Thoracic aorta (tissue), 2 donors: Measurements from ENCODE around the gene NLK. TPM values are rescaled to one million over a fixed set of nuclear protein-coding genes. Genes with fewer than 3 reads are reported as not detected.

Source experiments
- ATAC-seq: fragments of 150-250 bp; one replicate; pipeline ENCODE4 v1.8.0; 2017; ENCODE audit warnings: low read depth; ENCODE audit not compliant: insufficient number of reproducible peaks, low FRiP score
- DNase-seq: peaks from one replicate; pipeline ENCODE4 v3.0.0-alpha.2; 2020; ENCODE audit warnings: low spot score
- H3K27ac ChIP-seq, 2 donors: fragments of 200-600 bp; sonication (generic); 1 replicate in 1 of 2; 2 replicates in 1 of 2; pipeline ENCODE4 v1.5.1; 2016; ENCODE audit warnings: mild to moderate bottlenecking in 2 of 2, moderate library complexity in 2 of 2
- H3K27me3 ChIP-seq: fragments of 200-600 bp; sonication (generic); replicated peaks from 2 replicates; pipeline ENCODE4 v1.6.0; 2016; ENCODE audit warnings: mild to moderate bottlenecking; ENCODE audit not compliant: insufficient read depth
- H3K36me3 ChIP-seq: fragments of 200-600 bp; sonication (generic); one replicate; pipeline ENCODE4 v1.5.1; 2016
- H3K4me1 ChIP-seq, 2 donors: fragments of 200-600 bp; sonication (generic); 1 replicate in 1 of 2; 2 replicates in 1 of 2; pipeline versions ENCODE4 v1.5.1 to v1.6.0; 2016; ENCODE audit warnings: low read depth in 2 of 2, mild to moderate bottlenecking in 1 of 2; ENCODE audit not compliant: control insufficient read depth in 1 of 2
- H3K4me3 ChIP-seq: fragments of 200-600 bp; sonication (generic); 2 replicates; pipeline ENCODE4 v1.5.1; 2016; ENCODE audit warnings: mild to moderate bottlenecking
- H3K9me3 ChIP-seq: fragments of 200-600 bp; sonication (generic); 2 replicates; pipeline ENCODE4 v1.5.1; 2016
- CTCF ChIP-seq: fragments of 200-600 bp; sonication (generic); IDR thresholded peaks from one replicate; pipeline ENCODE4 v1.5.1; 2019; ENCODE audit warnings: antibody characterized with exemption
- total RNA-seq, 2 donors: library from RNA; depleted of rRNA; stranded (reverse); fragments of >200 nt; gene quantifications; one replicate each; pipeline versions ENCODE4 v1.1.0 to v1.2.3, GENCODE V29; 2016

Gene NLK
- total RNA-seq, result 10 to 100 TPM; 10.3 to 23.0 TPM

DNA sequence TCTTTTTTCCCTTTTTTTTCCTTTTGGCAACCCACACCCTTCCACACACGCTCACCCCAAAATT is at the start of gene NLK:
NLK (plus strand) TSS at position 21 of the 64 bp plus-strand sequence. CDS start 197 bp downstream, outside the sequence.
- DNase-seq (no peak), ATAC-seq (no peak)
- Histone ChIP-seq H3K36me3 (no peaks in the 10 kb centered on the region), H3K9me3 (no peaks in the 10 kb centered on the region), H3K27me3 (no peaks in the 10 kb centered on the region), H3K27ac (peak within 1 kb of the TSS; percentile 60 to 67), H3K4me1 (peaks cover 36 to 43% of the 10 kb centered on the region in 2 donors), H3K4me3 (peak within 1 kb of the TSS; percentile 88)
- TF ChIP-seq CTCF, result no peak

DNA sequence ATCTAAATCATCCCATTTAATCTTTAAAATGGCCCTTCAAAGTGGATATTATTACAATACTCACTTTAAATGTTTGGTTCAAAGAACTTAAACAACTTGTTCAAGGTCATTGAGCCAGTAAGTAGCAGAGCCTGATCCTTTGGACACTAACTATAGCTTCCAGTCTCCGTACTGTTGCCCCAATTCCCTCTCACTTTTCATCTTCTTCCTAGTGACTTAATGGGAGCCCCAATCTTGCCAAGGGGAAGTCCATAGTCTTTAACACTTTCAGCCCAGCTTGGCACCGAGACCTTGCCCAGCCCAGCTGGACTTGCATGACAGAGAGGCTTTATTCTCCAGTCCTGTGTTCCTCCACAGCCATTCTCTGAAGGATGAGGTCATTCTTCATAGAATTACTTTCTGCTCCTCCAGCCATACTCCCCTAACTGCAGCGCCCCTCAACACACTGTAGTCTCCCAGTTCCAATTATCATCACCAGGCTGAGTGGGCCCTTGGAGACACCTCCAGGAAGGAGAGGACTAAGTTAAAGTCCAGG is 49.2 kb upstream of the NLK start:
- H3K36me3 ChIP-seq, result no peaks in the 10 kb centered on the region
- no peak for DNase-seq
- no peak for TF ChIP-seq CTCF
- H3K9me3 ChIP-seq, result no peaks in the 10 kb centered on the region
- H3K27ac ChIP-seq, result no peak overlapping the region
- no peak for ATAC-seq
- H3K27me3 ChIP-seq, result no peaks in the 10 kb centered on the region
- H3K4me1 ChIP-seq, result no peaks in the 10 kb centered on the region
- H3K4me3 ChIP-seq, result no peak overlapping the region

GRCh38 chr17:27993723-27994310 is 48.7 kb upstream of the NLK start:
- H3K27ac ChIP-seq, result no peak overlapping the region
- no peak for TF ChIP-seq CTCF
- no peak overlapping the region for H3K4me3 ChIP-seq
- H3K9me3 ChIP-seq, result no peaks in the 10 kb centered on the region
- no peaks in the 10 kb centered on the region for H3K4me1 ChIP-seq
- no peaks in the 10 kb centered on the region for H3K36me3 ChIP-seq
- DNase-seq (no peak), ATAC-seq (no peak)
- H3K27me3 ChIP-seq, result no peaks in the 10 kb centered on the region

DNA sequence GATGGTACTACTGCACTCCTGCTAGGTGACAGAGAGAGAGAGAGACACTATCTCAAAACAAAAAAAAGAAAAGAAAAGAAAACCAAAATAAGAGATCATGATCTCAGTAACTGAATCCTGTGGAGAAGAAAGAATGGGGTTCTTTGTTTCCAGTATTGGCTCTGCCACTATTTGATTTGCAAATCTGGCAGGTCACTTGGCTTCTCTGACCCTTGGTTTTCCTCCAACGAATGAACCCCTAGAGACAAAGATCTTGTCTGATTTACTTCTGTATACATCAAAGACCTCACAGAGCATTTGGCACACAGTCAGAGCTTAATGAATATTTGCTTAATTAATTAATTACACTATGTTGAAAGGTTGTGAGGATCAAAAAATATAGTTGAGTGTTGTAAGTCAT is 47.9 kb upstream of the NLK start:
- Histone ChIP-seq H3K4me3 (no peak overlapping the region), H3K27ac (no peak overlapping the region), H3K9me3 (no peaks in the 10 kb centered on the region), H3K36me3 (no peaks in the 10 kb centered on the region), H3K4me1 (no peaks in the 10 kb centered on the region), H3K27me3 (no peaks in the 10 kb centered on the region)
- ATAC-seq, result no peak
- no peak for TF ChIP-seq CTCF
- DNase-seq, result no peak

- H3K4me1 ChIP-seq, result no peaks in the 10 kb centered on the region
- no peak for ATAC-seq
- DNase-seq, result no peak
- no peaks in the 10 kb centered on the region for H3K9me3 ChIP-seq
- no peaks in the 10 kb centered on the region for H3K27me3 ChIP-seq
- TF ChIP-seq CTCF, result no peak
- no peak overlapping the region for H3K27ac ChIP-seq
- no peak overlapping the region for H3K4me3 ChIP-seq
- H3K36me3 ChIP-seq, result no peaks in the 10 kb centered on the region
These were observed 46.9 kb upstream of the NLK start for GRCh38 chr17:27995554-27995953.
